ENCODE results near the gene KLHDC8B.
A peak's percentile ranks its signal among the peaks of the same experiment; 100 is the strongest.

KLHDC8B gene

DNA sequence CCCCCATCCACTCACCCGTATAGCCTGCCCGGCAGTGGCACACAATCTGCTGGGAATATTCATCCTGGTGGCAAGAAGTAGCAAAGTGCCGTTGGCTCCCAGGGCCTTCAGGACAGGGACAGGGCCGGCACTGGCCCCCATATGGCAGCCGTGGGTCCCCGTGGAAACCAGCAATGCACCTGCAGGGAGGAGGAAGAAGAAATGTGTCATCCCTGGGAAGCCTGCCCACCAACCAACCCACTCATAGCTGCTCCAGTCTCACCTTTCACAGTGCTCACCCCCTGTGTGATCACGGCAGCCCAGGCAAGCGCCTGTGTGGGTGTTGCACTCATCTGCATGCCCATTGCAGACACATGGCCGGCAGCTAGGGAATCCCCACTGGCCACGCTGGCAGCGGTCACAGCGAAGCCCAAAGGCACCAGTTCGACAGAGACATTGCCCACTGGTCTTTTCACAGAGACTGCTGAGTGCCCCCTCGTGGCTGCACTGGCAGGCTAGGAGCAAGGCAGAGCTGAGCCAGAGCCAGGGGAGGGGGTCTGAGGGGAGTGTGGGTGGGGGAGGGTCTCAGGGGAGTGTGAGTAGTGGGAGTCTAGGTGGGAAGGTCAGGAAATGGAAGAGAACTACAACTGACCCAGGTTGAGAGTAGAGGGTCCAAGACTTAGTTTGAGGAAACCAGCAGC lies 46.3 kb upstream of the KLHDC8B start:
- no peak overlapping the region for H3K4me3 ChIP-seq (replicated peaks in 1 of 2; ENCODE audit: low read depth in 2 of 2, low read length in 2 of 2)
- TF ChIP-seq, protein P1, sequence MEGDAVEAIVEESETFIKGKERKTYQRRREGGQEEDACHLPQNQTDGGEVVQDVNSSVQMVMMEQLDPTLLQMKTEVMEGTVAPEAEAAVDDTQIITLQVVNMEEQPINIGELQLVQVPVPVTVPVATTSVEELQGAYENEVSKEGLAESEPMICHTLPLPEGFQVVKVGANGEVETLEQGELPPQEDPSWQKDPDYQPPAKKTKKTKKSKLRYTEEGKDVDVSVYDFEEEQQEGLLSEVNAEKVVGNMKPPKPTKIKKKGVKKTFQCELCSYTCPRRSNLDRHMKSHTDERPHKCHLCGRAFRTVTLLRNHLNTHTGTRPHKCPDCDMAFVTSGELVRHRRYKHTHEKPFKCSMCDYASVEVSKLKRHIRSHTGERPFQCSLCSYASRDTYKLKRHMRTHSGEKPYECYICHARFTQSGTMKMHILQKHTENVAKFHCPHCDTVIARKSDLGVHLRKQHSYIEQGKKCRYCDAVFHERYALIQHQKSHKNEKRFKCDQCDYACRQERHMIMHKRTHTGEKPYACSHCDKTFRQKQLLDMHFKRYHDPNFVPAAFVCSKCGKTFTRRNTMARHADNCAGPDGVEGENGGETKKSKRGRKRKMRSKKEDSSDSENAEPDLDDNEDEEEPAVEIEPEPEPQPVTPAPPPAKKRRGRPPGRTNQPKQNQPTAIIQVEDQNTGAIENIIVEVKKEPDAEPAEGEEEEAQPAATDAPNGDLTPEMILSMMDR (IDR thresholded peaks at IDR 0.05; ENCODE audit: low read depth, low read length), result no peak
- DNase-seq (ENCODE audit: low read depth in 2 of 2), result no peak

DNA sequence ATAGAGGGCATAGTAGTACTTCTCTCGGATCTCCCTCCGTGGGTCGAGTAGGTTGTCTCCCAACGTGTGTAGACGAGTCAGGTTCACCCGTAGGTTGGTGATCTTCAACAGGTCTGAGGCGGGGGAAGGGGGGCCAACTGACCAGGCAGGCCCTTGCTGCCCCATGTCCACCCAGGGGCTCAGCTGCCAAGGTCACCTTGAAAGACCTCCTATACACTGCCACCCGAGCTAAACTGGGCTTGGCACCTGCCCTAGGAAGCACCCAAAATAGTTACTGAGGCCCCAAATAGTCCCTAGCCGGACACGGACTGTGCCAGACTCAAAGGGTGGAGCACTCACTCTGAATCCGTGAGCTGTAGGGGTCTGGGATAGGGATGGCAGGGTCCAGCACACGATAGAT lies 40.4 kb upstream of the KLHDC8B start:
- TF ChIP-seq, protein P1 (IDR thresholded peaks at IDR 0.05; ENCODE audit: low read depth, low read length), result no peak

DNA sequence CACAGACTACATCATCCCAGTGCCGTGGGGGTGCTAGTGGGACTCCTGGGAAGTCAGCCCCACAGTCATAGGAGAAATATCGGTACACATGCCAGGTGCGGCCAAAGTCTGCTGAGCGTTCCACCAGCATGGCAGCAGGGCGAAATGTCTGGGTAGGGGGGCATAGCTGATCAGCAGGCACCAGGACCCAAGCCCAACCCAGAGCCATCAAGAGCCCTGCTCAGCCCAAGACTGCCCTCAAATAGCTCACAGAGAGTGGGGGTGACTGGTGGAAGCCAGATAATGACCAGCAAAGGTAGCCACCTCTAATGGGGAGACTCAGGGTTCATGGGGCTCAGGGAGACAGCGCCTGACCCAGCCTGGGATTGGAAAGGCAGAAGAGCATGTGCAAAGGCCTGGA lies 39.8 kb upstream of the KLHDC8B start:
- DNase-seq (ENCODE audit: low read depth in 2 of 2), result no peak
- H3K4me3 ChIP-seq (replicated peaks in 1 of 2; ENCODE audit: low read depth in 2 of 2, low read length in 2 of 2), result peak overlapping the region; percentile 72 to 91
- TF ChIP-seq, protein P1 (IDR thresholded peaks at IDR 0.05; ENCODE audit: low read depth, low read length), result no peak

More for the DNA sequence above, 40.4 kb upstream of the KLHDC8B start:
- peak overlapping the region in 1 of 2 donors; percentile 91 for H3K4me3 ChIP-seq (replicated peaks in 1 of 2; ENCODE audit: low read depth in 2 of 2, low read length in 2 of 2)
- no peak for DNase-seq (ENCODE audit: low read depth in 2 of 2)

DNA sequence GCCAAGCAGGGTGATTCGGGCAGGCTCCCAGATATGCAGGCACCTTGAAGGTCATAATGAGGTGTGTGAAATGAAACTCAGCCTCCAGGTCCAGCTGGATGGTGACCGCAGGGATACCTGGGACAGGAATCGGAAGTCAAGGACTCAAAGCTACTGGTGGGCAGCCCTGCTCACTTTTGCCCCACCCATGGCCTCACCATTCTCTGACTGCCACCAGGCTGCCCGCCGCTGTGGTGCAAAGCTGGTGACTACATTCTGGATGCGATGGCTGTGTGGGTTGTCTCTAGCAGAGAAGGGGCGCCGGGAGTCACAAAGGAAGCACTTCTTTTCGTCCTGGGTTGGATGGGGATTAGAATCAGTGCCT lies 39.3 kb upstream of the KLHDC8B start:
- TF ChIP-seq, protein P1 (IDR thresholded peaks at IDR 0.05; ENCODE audit: low read depth, low read length), result no peak
- no peak for DNase-seq (ENCODE audit: low read depth in 2 of 2)
- H3K4me3 ChIP-seq (replicated peaks in 1 of 2; ENCODE audit: low read depth in 2 of 2, low read length in 2 of 2), result peak overlapping the region; percentile 72 to 91

DNA sequence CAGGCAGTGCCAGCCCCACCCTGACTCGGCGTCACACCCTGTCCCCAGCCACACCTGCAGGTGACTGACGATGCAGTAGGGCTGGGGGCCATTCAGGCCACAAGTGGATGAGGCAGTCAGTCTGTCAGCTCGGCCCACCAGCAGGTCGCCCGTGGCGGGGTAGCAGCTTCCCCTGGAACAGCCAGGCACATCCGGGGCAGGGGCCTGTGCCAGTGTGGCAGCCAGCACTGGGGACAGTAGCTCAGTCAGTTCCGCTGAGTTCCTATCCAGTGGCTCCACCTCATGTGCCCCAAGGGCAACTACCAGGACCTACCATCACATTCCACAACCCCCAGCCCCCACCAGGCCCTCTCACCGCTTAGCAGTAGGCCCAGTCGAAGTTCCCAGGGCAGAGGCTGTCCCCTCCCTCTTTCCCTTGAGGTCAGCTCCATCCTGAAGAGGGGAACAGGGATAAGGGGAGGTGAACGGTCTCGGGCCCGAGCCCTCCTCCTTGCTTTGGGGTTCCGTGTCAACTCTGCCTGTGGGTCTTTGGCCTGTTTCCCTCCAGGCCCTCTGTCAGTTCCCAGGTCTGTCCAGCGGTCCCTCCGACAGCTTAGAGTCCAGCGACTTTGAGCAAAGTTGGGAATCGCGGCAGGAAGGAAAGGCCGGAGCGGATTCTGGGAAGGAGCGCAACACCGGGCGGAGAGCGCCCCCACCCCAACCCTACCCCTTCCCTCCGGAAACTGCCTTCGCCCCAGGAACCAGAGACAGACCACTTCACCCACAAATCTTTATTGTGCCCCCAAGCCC lies 38.8 kb upstream of the KLHDC8B start, which contains the start of gene LAMB2:
Gene LAMB2, minus strand, starts transcription at position 614 of the 789 bp plus-strand sequence. Its CDS starts 183 bp downstream, at position 431.
- peak; percentile 80 to 85 for DNase-seq (ENCODE audit: low read depth in 2 of 2)

DNA sequence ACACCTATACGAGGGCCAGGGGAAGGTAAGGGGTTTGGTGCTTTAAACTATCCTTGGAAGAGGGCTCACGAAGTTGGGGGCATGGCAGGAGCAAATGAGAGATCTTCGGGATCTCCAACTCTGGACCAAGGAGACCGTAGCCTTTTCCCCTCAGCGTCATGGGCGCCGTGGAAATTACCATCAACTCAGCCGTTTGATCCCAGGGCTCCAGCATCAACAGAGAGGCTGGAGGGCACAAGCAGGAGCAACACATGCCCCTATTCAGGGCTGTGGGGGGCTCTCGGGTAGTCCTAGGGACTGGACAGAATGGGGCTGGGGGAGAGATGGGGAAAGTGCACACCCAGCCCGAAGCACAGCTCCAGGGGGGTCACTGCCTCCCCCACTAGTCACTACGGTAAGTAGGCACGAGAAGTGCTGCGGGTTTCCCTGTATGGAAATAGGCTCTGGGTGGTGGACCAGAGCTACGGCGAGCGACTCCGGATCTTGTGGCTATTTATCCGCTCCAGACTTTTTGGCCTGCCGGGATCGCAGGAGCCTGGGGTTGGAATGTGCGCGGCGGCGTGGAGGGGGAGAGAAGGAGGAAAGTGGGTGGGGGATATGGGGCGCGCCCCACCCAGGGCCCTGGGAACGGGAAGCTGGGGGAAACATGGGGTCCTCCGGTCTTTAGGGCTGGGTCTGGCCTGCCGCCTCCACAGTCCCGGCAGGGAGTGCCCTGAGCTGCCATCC lies 38.0 kb upstream of the KLHDC8B start:
- peak overlapping the region; percentile 72 to 91 for H3K4me3 ChIP-seq (replicated peaks in 1 of 2; ENCODE audit: low read depth in 2 of 2, low read length in 2 of 2)
- TF ChIP-seq, protein P1 (IDR thresholded peaks at IDR 0.05; ENCODE audit: low read depth, low read length), result no peak
- DNase-seq (ENCODE audit: low read depth in 2 of 2), result peak; percentile 91 to 95

More for the DNA sequence above, 38.8 kb upstream of the KLHDC8B start, which contains the start of gene LAMB2:
- peak within 1 kb of the TSS; percentile 72 to 91 for H3K4me3 ChIP-seq (replicated peaks in 1 of 2; ENCODE audit: low read depth in 2 of 2, low read length in 2 of 2)
- TF ChIP-seq, protein P1 (IDR thresholded peaks at IDR 0.05; ENCODE audit: low read depth, low read length), result no peak
